Prostate gland (tissue), 2 donors: ENCODE results near the gene NOTCH1.

Source experiments
- CTCF ChIP-seq, 4 experiments: fragments of 200-600 bp in 2 of 4; fragments of 450-650 bp in 2 of 4; sonication (generic) in 2 of 4; IDR thresholded peaks; 1 replicate in 3 of 4; 2 replicates in 1 of 4; pipeline ENCODE4 v1.5.1; 2016 to 2019; ENCODE audit warnings: antibody characterized with exemption in 4 of 4, mild to moderate bottlenecking in 2 of 4, moderate library complexity in 2 of 4
- POLR2AphosphoS5 ChIP-seq: sonication (generic); formaldehyde crosslinking; IDR thresholded peaks from one replicate; pipeline ENCODE4 v1.6.1; 2017; ENCODE audit warnings: antibody characterized with exemption

GRCh38 chr9:136476369-136477150 is 69.3 kb downstream of the NOTCH1 start:
- TF ChIP-seq CTCF (IDR thresholded peaks at IDR 0.05), result no peak
- TF ChIP-seq POLR2AphosphoS5, result no peak
